SH-SY5Y (cell line): ENCODE measurements around the gene KPTN.

Experiments
- GATA2 ChIP-seq: IDR thresholded peaks from 2 replicates; pipeline ENCODE4 v1.6.1; 2011; ENCODE audit warnings: mild to moderate bottlenecking, low read depth, low read length
- GATA3 ChIP-seq: IDR thresholded peaks from 2 replicates; pipeline ENCODE4 v1.6.1; 2011; ENCODE audit warnings: low read depth, mild to moderate bottlenecking, low read length, moderate library complexity

DNA sequence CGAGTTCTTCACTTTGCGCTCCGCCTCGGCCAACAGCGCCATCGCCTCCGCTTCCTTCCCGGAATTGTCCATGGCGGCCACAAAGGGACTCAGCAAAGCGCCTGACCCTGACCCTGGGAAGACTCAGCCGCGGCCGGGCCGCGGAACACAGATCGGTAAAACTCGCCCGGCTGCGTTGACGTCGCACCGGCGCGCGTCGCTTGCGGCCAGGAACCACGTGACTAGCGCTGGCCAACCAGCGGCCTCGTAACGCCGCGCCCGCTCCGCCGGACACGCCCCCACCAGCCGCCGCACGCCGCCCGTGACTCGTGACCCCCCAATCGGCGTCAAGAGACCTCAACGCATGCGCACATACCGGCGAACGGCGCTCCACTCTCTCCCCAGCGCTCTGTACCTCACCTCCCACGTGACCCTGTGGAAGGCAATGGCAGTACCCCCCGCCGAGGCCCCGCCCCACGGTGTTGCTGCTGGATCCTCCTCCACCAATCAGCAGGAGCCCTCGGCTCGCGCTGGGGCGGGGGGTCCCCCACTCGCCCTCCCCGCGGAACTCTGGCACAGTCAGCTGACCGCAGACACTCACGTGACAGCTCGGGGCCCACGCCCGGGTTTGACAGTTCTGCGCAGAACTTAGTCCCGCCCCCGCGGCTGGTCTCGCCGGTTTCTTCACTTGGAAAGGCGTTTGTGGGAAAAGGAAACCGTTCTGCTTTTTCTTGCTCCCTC, 31.0 kb upstream of the KPTN start, which contains the start of gene NAPA:
- TF ChIP-seq GATA2, result no peak
- TF ChIP-seq GATA3, result no peak
